Measurements from ENCODE around the gene SKI. TPM values are rescaled to one million over a fixed set of nuclear protein-coding genes. Genes with fewer than 3 reads are reported as not detected.

The SKI gene
- total RNA-seq, 1 donor from 2014 or later: 62.0 TPM

DNA sequence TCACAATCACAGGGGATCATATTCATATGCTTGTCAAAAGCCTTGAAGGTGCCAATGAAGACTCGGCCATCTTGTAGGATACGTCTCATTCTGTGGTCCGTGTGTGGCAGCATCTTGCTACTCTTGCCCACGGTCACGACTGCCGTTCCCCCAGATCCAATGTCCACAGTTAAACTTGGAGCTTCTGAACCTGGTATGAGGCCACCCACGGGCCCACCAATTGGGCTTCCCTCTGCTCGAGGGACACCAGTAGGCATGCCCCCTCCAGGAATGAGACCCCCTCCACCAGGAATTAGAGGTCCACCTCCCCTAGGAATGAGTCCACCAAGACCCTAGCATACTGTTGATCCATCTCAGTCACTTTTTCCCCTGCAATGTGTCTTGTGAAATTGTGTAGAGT is 123.6 kb downstream of the SKI start:
- H3K27ac Mint-ChIP-seq (ENCODE audit: unreplicated experiment): no peak overlapping the region
- H3K36me3 Mint-ChIP-seq (ENCODE audit: low read depth): no peaks in the 10 kb centered on the region

DNA sequence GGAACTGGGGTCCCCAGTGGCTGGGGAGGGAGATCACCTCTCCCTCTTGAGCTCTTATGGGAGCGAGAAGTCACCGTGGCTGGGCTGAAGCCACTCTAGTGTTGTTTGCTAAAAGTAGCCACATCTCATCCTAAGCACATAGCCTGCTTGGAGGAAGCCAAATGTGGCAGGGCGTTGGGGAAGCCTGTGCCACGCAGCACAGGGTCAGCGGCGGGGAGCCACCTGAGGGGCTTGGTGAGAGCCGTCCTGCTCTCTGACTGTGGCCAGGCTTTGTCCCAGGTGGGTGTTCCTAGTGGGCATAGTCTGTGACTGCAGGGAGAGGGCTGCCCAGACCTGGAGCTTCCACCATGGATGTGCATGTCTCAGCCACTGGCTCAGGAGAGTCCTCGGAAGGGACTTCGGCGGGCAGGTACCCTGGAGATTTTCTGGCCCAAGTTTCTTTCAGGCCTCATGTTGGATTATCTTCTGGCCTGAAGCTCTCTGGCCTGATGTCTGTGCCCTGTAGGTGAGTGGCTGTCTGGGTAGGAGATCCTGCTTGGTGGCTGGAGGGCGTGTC is 124.3 kb downstream of the SKI start:
- TF ChIP-seq, protein P1, sequence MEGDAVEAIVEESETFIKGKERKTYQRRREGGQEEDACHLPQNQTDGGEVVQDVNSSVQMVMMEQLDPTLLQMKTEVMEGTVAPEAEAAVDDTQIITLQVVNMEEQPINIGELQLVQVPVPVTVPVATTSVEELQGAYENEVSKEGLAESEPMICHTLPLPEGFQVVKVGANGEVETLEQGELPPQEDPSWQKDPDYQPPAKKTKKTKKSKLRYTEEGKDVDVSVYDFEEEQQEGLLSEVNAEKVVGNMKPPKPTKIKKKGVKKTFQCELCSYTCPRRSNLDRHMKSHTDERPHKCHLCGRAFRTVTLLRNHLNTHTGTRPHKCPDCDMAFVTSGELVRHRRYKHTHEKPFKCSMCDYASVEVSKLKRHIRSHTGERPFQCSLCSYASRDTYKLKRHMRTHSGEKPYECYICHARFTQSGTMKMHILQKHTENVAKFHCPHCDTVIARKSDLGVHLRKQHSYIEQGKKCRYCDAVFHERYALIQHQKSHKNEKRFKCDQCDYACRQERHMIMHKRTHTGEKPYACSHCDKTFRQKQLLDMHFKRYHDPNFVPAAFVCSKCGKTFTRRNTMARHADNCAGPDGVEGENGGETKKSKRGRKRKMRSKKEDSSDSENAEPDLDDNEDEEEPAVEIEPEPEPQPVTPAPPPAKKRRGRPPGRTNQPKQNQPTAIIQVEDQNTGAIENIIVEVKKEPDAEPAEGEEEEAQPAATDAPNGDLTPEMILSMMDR (conservative IDR thresholded peaks at IDR 0.05): no peak
- no peaks in the 10 kb centered on the region for H3K36me3 Mint-ChIP-seq (ENCODE audit: low read depth)
- no peaks in the 10 kb centered on the region for H3K9me3 Mint-ChIP-seq
- H3K27ac Mint-ChIP-seq (ENCODE audit: unreplicated experiment): no peak overlapping the region
- H3K4me1 Mint-ChIP-seq: peaks cover 17% of the 10 kb centered on the region
- no peak for DNase-seq (ENCODE audit: low read depth, low spot score)
- no peak overlapping the region for H3K4me3 Mint-ChIP-seq
- H3K27me3 Mint-ChIP-seq (ENCODE audit: low read depth): no peaks in the 10 kb centered on the region

More for the DNA sequence above, 123.6 kb downstream of the SKI start:
- DNase-seq (ENCODE audit: low read depth, low spot score): no peak
- TF ChIP-seq, protein P1 (conservative IDR thresholded peaks at IDR 0.05): no peak
- Mint-ChIP-seq H3K4me3 (no peak overlapping the region), H3K9me3 (no peaks in the 10 kb centered on the region), H3K4me1 (peaks cover 17% of the 10 kb centered on the region), H3K27me3 (ENCODE audit: low read depth) (no peaks in the 10 kb centered on the region)

DNA sequence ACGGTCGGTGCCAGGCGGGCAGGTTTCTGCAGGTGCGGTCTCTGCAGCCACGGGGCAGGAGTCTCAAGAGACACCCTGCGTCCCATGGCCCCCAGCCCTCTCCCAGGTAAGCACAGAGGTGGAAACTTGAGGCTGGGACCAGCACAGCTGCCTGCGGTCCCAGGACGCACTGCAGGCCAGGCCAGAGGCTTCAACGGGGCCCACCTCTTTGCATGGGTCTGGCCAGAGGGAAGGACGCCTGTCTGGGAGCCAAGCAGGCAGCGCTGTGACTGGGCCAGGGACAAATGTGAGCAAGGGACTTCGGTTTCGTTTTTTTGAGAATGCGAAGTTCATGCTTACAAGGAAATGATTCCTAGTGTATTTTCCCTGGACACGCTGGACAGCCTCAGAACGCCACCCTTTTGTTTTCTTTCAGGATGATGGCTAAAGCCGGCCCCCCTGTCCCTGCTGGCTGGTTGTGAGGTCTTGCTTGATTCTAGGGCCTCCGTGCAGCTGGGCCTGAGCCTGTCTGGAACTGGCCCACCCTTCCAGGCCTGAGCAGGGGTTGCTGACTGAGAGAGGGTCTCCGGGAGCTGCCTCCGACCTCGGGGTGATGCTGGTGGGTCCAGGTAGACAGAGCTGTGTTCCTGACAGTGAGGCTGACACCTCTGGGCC is 124.9 kb downstream of the SKI start:
- Mint-ChIP-seq H3K9me3 (no peaks in the 10 kb centered on the region), H3K27ac (ENCODE audit: unreplicated experiment) (peak overlapping the region; percentile 37), H3K27me3 (ENCODE audit: low read depth) (no peaks in the 10 kb centered on the region), H3K4me3 (no peak overlapping the region), H3K4me1 (peaks cover 17% of the 10 kb centered on the region), H3K36me3 (ENCODE audit: low read depth) (no peaks in the 10 kb centered on the region)
- no peak for DNase-seq (ENCODE audit: low read depth, low spot score)
- TF ChIP-seq, protein P1 (conservative IDR thresholded peaks at IDR 0.05): no peak

DNA sequence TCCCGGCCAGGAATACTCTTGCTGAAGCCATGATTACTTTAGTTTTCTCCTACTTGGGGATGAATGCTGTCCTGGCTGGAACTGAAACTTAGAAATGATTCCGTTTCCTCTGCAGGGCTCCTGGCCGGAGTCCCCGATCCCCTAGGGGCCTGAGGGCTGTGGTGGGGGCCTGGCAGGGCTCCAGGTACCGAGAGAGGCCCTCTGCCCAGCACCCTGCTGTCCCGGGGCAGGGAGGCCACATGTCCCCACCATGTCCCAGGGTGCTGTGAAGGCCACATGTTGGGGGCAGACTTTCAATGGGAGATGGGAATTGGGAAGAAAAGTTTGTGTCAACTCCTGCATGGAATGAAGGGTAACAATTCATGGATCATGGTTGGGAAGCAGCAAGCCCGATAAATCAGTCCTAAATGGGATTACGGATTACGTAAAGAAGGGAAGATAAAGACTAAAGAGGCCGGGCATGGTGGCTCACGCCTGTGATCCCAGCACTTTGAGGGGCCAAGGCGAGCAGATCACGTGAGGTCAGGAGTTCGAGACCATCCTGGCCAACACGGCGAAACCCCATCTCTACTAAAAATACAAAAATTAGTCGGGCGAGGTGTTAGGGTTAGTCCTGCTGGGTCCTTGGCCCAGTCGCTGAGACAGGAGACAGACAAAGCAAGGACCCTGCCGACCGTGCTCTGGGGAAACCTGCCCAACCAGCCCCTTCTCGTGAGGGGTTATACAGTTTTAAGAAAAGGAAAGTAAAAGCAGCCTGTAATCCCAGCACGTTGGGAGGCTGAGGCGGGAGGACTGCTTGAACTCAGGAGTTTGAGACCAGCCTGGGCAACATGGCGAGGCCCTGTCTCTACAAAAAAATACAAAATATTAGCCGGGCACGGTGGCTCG is 125.7 kb downstream of the SKI start:
- Mint-ChIP-seq H3K27ac (ENCODE audit: unreplicated experiment) (peak overlapping the region; percentile 37), H3K36me3 (ENCODE audit: low read depth) (no peaks in the 10 kb centered on the region)

More for the DNA sequence above, 125.7 kb downstream of the SKI start:
- H3K4me1 Mint-ChIP-seq: peaks cover 17% of the 10 kb centered on the region
- TF ChIP-seq, protein P1 (conservative IDR thresholded peaks at IDR 0.05): no peak
- H3K4me3 Mint-ChIP-seq: no peak overlapping the region
- no peak for DNase-seq (ENCODE audit: low read depth, low spot score)
- no peaks in the 10 kb centered on the region for H3K27me3 Mint-ChIP-seq (ENCODE audit: low read depth)
- H3K9me3 Mint-ChIP-seq: no peaks in the 10 kb centered on the region

Data from neural crest cell (in vitro differentiated cells).